A673 (cell line): ENCODE results near the gene JMJD6.

Experiments used
- CTCF ChIP-seq: fragments of 300-800, 200-600 bp; sonication (generic); conservative IDR thresholded peaks from 2 replicates; pipeline ENCODE4 v1.5.1; 2017; ENCODE audit warnings: low read depth, mild to moderate bottlenecking, antibody characterized with exemption, low read length, moderate library complexity, mixed read lengths
- EZH2 ChIP-seq: fragments of 200-600 bp; sonication (generic); IDR thresholded peaks from 2 replicates; pipeline ENCODE4 v1.6.1; 2017; ENCODE audit warnings: borderline replicate concordance, low read depth, mild to moderate bottlenecking, mixed read lengths, antibody characterized with exemption, low read length; ENCODE audit not compliant: poor library complexity, severe bottlenecking

- no peak for TF ChIP-seq CTCF
- TF ChIP-seq EZH2 = no peak
Observed at GRCh38 chr17:76735006-76735405, 8.6 kb upstream of the JMJD6 start.
